ENCODE results near the gene HELZ.

DNA sequence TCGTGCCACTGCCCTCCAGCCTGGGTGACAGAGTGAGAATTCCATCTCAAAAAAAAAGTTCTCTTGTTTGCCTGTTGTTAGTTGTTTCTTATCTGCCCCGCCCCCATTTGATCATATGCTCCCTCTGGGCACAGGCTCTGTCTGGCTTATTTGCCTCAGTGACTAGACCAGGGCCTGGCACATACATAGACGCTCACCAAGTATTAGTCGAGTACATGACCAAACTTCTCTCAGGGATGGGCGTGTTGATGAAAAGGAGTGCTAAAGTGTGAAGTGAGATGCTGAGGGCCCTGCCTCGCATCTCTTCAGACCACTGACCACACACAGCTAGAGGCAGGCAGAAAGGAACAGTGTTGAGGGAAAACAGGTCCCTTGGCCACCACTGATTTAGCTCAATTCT, 3.3 kb upstream of the HELZ start:
- TF ChIP-seq YY1 (IDR thresholded peaks at IDR 0.05; ENCODE audit: insufficient read depth, insufficient read length), result no peak
- TF ChIP-seq SUZ12 (IDR thresholded peaks at IDR 0.05; ENCODE audit: extremely low read depth, insufficient read depth, insufficient read length), result no peak
- no peak for TF ChIP-seq ZNF274 (IDR thresholded peaks at IDR 0.05; ENCODE audit: low read depth, low read length)

Measured in NT2/D1 (cell line).